Islet precursor cell (in vitro differentiated cells): ENCODE results near the gene ASXL2.
A peak's percentile ranks its signal among the peaks of the same experiment; 100 is the strongest.
"Not testable (repeated sequence)": the region's sequence is repeated elsewhere in the genome, so short reads cannot be mapped to it uniquely, and the experiment has no call there.

ENCODE experiments used
- DNase-seq: peaks from one replicate; pipeline ENCODE4 v3.0.0-alpha.2; 2018

Gene ASXL2

GRCh38 chr2:25831746-25832449 lies 46.4 kb downstream of the ASXL2 start:
- DNase-seq: no peak

GRCh38 chr2:25829828-25830227 lies 48.5 kb downstream of the ASXL2 start:
- DNase-seq: no peak

GRCh38 chr2:25829377-25829704 lies 48.9 kb downstream of the ASXL2 start:
- no peak for DNase-seq

GRCh38 chr2:25828532-25829376 lies 49.5 kb downstream of the ASXL2 start:
- DNase-seq: not testable (repeated sequence)

GRCh38 chr2:25825238-25825637 lies 53.0 kb downstream of the ASXL2 start:
- no peak for DNase-seq

- DNase-seq: no peak
These were observed 53.6 kb downstream of the ASXL2 start for GRCh38 chr2:25824718-25825117.

- DNase-seq: no peak
These were observed 54.1 kb downstream of the ASXL2 start for GRCh38 chr2:25824216-25824615.

GRCh38 chr2:25822190-25823117 lies 55.8 kb downstream of the ASXL2 start:
- peak; percentile 83 for DNase-seq

- DNase-seq: no peak
These were observed 56.8 kb downstream of the ASXL2 start for GRCh38 chr2:25821225-25822056.

GRCh38 chr2:25819597-25820039 lies 58.7 kb downstream of the ASXL2 start:
- DNase-seq: no peak

- DNase-seq: no peak
These were observed 60.7 kb downstream of the ASXL2 start for GRCh38 chr2:25817630-25818029.

- no peak for DNase-seq
These were observed 61.3 kb downstream of the ASXL2 start for GRCh38 chr2:25817006-25817405.

GRCh38 chr2:25816249-25816648 lies 62.0 kb downstream of the ASXL2 start:
- DNase-seq: no peak

- DNase-seq: no peak
These were observed 63.6 kb downstream of the ASXL2 start for GRCh38 chr2:25814681-25815080.

GRCh38 chr2:25810428-25810827 lies 67.9 kb downstream of the ASXL2 start:
- no peak for DNase-seq

- DNase-seq: no peak
These were observed 68.6 kb downstream of the ASXL2 start for GRCh38 chr2:25809646-25810045.

- no peak for DNase-seq
These were observed 70.3 kb downstream of the ASXL2 start for GRCh38 chr2:25808006-25808383.

- no peak for DNase-seq
These were observed 71.3 kb downstream of the ASXL2 start for GRCh38 chr2:25806941-25807340.

- DNase-seq: no peak
These were observed 72.3 kb downstream of the ASXL2 start for GRCh38 chr2:25805987-25806386.

GRCh38 chr2:25804338-25804737 lies 73.9 kb downstream of the ASXL2 start:
- no peak for DNase-seq

GRCh38 chr2:25799301-25799700 lies 79.0 kb downstream of the ASXL2 start:
- no peak for DNase-seq
